GM10266 (cell line): ENCODE results near the gene ESR2.

Experiments
- DNase-seq: peaks from one replicate; pipeline ENCODE4 v3.0.0; 2012; ENCODE audit errors: extremely low spot score
- TF ChIP-seq, protein P1 (sequence below): IDR thresholded peaks from 2 replicates; pipeline ENCODE4 v1.5.1; 2012; ENCODE audit warnings: mild to moderate bottlenecking, low read depth; ENCODE audit not compliant: control insufficient read depth, insufficient read depth; ENCODE audit errors: missing control alignments

Gene ESR2

DNA sequence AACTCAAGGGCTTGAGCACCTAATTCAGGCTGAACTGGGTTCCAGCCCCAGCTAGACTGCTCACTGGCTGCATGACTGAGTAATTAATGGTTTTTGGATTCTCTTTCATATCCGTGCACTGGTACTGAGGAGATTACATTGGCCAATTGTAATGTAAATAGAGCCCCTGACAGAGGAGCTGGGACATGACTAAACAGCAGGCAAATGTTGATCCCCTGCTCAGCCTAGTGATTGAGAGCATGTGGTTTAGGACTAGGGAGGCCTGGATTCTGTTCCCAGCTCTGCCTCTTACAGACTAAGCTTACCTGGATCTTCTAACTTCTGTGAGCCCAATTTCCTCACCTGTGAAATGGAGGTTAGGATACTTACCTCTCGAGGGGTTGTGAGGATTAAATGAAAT, 204.3 kb downstream of the ESR2 start:
- TF ChIP-seq, protein P1, sequence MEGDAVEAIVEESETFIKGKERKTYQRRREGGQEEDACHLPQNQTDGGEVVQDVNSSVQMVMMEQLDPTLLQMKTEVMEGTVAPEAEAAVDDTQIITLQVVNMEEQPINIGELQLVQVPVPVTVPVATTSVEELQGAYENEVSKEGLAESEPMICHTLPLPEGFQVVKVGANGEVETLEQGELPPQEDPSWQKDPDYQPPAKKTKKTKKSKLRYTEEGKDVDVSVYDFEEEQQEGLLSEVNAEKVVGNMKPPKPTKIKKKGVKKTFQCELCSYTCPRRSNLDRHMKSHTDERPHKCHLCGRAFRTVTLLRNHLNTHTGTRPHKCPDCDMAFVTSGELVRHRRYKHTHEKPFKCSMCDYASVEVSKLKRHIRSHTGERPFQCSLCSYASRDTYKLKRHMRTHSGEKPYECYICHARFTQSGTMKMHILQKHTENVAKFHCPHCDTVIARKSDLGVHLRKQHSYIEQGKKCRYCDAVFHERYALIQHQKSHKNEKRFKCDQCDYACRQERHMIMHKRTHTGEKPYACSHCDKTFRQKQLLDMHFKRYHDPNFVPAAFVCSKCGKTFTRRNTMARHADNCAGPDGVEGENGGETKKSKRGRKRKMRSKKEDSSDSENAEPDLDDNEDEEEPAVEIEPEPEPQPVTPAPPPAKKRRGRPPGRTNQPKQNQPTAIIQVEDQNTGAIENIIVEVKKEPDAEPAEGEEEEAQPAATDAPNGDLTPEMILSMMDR: no peak

DNA sequence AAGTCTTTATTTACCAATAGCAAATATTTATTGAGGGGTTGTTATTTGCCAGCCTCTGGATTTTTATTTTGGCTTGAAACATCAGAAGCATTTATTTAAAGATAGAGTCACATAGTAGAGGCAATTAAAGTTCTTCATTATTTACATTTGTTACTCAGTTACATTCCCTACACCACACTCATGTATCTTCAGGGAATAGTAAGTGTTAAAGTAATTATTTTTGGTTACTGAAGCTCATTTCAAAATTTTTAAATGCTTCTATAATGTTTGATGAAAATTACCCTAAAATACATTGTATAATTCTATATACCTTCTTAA, 205.6 kb downstream of the ESR2 start:
- no peak for DNase-seq
- TF ChIP-seq, protein P1: no peak

More for the DNA sequence above, 204.3 kb downstream of the ESR2 start:
- no peak for DNase-seq

DNA sequence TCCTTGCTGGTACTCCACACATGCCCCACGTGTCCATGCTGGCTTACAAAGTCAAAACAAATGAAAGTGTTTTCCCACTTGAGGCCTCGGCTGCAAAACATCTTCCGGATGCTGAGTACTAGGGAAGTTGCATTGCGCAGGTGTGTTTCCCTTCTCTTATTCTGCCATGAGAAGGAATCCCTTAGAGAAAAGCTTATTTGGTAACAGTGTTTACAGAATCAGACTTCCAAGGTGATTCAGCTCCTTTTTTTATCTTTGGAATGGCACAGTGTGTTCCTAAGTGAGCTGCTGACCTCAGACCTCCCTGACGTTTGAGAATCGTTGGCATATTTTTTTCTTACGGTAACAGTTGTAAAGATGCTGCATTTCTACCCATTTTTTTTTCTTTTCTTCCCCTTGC, 211.3 kb downstream of the ESR2 start:
- TF ChIP-seq, protein P1: no peak
- DNase-seq: no peak

DNA sequence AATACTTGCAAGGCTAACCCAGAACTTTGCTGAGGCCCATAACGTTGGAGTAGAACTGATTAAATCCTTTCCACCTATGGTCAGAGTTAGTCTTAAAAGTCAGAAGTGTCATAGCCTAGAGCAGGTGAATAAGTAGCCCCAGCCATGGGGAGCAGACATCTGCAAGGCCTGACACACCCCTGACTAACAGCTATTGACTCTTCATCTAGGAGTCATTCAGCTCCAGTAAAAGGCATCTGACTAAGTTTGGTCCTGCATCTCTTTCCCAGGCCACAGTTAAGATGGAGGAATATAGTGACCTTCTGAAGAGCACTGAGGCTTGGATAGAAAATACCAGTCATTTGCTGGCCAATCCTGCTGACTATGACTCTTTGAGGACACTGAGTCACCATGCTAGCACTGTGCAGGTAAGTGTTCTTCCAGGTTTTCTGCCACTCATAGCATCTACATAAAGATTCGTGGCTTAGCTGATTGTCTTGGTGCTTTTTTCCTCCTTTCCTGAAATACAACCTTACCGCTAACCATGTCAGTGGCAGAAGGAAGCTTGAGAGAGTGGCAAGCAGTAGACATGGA, 212.9 kb downstream of the ESR2 start:
- TF ChIP-seq, protein P1: no peak

DNA sequence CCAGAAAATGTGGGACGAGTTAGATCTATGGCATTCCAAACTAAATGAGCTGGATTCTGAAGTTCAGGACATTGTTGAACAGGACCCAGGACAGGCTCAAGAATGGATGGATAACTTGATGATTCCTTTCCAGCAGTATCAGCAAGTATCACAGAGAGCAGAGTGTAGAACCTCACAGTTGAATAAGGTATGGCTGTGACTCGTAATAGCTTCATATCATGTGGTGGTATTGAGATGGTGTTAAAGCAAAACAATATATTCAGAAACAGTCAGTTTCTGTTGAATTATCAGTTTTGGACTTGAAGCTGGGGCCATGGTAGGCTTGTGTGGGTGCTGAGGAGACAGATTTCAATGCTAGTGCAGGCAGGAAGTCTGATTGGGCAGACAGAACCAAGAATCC, 213.7 kb downstream of the ESR2 start:
- TF ChIP-seq, protein P1: no peak
- DNase-seq: no peak

More for the DNA sequence above, 212.9 kb downstream of the ESR2 start:
- DNase-seq: no peak

DNA sequence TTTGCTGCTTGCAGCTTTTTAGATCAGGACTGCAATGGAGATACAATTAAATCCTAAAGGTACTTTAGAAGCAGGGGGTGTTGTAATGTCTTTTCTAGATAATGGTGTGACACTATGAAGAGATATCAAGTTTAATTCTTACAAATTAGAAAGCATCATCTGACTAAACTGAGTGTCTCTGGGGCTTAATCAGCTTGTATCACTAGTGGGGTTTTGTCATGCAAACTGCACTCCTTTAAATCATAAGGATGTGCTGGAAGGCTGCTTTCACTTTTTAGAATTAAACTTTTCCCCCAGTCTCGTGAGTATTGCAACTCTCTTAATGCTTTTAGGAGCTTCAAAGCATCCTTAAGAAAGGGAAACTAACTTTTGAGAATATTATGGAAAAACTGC, 218.6 kb downstream of the ESR2 start:
- TF ChIP-seq, protein P1: no peak
- DNase-seq: no peak

DNA sequence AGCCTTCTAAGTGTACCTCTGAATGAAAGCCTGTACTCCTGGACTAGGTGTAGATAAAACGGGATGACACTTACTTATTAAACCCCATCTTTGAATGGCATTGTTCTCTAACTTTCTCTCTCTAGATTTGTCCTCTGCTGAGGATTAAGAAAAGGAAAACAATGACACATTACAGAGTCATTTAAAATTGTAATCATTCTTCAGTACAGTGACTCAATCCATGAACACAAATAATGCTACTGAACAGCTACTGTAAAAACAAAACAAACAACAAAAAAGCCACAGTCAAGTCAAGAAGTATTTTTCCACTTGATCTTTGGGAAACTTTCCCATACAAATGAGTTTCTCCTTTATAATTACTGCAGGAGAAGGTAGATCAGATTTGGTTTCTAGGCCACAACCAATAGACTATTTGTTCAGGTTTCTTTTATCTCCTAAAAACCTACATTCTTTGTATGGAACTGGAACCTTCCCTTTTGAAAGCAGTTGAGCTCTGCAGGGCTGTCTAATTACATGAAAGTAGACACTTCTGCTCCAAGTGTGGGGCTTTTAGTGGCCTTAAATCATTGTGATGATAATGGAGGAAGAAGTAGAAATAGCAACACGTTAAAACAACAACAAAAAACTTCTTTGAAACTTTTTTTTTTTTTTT, 219.1 kb downstream of the ESR2 start:
- no peak for DNase-seq
- TF ChIP-seq, protein P1: no peak
